Activated T-cell treated with anti-CD3 and anti-CD28 coated beads for 1 hour (primary cell): ENCODE data around the gene MAP7D3.
"Not testable (repeated sequence)": the region's sequence is repeated elsewhere in the genome, so short reads cannot be mapped to it uniquely, and the experiment has no call there.

Experiments
- DNase-seq: peaks from one replicate; pipeline ENCODE4 v3.0.0-alpha.2; 2020; ENCODE audit warnings: low read depth

Gene MAP7D3

DNA sequence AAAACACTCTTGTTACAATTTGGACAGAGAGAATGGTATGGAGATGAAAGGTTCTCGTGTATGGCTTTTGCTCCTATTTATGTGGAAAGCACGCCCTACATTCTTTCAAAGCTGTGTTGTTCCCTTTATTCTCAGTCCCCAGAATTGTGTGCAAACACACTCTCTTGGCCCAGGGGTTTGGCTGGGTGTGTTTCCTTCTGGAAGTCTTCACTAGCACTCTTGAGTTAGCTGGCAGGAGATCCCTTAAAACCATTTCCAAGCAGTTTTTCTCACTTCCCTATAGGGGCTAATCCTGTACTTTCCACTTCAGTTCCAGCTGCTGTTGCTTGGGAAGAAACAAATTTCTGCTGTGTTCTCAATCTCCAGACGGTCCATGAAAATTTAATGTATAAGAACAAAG is 68.8 kb downstream of the MAP7D3 start:
- no peak for DNase-seq

GRCh38 chrX:136179133-136179532 is 72.1 kb downstream of the MAP7D3 start:
- DNase-seq, result no peak

DNA sequence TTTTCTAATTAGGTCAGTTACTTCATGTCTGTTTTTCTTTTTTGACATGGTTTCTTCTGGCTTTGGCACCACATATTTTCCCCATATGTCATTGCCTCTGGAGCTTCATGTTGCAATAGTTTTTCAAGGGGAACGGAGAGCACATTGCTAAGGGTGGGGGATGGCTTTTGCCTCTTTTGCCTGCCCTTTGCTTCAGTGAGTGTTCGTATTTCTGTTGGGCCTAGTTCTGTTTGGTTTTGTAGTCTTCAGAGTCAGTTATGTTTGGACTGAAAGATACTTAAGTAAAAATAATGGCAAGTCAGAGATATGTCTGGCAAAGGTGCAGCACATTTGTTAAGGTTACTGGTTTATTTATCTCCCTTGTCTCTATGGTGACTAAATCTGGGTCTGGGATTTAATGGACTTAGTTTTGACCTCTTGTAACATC is 74.8 kb downstream of the MAP7D3 start:
- DNase-seq, result no peak

- no peak for DNase-seq
Observed at GRCh38 chrX:136171420-136171819, 79.8 kb downstream of the MAP7D3 start.

GRCh38 chrX:136170139-136170800 is 80.9 kb downstream of the MAP7D3 start:
- DNase-seq, result no peak

DNA sequence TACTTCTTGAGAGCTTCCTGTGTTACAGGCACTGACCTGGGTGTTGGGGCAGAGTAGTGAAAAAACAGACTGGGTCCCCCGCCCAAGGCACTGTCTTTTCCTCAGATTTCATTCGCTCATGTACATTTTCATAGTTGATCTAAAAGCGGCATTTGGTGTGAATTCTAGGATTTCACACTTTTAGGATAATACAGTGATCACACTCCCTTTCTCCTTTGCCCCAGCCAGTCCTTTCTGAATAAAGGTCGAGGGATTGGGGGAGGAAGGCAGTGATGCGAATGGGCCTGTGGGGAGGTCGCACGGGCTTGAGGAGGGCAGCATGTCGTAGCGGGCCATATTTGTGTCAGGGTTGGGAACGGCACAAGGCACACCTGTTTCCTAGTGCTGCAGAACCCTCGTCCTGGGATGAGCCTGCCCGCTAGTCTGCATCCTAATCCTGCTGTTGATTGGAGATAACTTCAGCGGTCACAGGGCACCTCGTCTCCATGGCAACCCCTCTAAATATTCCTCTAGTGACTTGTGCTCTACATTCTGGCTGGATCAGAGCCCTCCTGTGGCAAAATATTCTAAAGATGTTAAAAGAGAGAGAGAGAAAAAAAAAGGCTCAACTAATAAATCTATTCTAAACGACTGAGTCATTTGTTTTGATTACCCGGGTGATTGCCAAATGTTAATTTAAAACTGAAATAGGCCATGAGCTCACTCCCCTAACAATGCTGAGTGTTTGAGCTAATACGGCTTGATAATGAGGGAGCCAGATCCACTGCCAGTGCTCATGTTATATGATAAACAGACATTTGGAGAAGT is 82.1 kb downstream of the MAP7D3 start:
- DNase-seq, result no peak

DNA sequence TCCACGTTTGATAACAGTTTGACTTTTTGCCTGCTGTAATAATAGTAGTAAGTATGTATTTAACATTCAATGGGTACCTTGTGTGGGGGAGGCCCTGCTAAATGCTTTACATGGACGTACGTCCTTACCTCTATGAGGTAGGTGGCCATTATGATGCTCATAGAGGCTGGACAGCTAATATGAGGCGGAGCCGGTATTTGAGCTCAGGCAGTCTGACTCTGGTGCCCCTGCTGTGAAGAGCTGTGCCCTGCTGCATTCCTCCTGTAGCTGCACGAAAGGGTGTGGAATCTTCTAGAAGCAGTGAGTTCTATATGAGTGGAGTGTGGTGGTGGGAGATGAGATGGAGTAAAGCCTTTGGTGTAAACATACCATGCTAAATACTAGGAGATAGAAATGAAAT is 83.2 kb downstream of the MAP7D3 start:
- not testable (repeated sequence) for DNase-seq

GRCh38 chrX:136166221-136166855 is 84.9 kb downstream of the MAP7D3 start:
- no peak for DNase-seq

GRCh38 chrX:136165406-136165805 is 85.8 kb downstream of the MAP7D3 start:
- DNase-seq, result no peak

GRCh38 chrX:136163689-136164088 is 87.5 kb downstream of the MAP7D3 start:
- no peak for DNase-seq
